Glutamatergic neuron (in vitro differentiated cells): ENCODE data around the gene HLA-E. TPM values are rescaled to one million over a fixed set of nuclear protein-coding genes. Genes with fewer than 3 reads are reported as not detected.

Experiments
- DNase-seq: peaks from one replicate; pipeline ENCODE4 v3.0.0; 2022
- H3K27ac Mint-ChIP-seq: one replicate; pipeline ENCODE4 v1.8.0; 2020; ENCODE audit warnings: mild to moderate bottlenecking, mixed read lengths, inconsistent platforms; ENCODE audit not compliant: unreplicated experiment
- H3K27me3 Mint-ChIP-seq: one replicate; pipeline ENCODE4 v1.8.0; 2020; ENCODE audit warnings: mild to moderate bottlenecking, moderate library complexity, mixed read lengths, inconsistent platforms; ENCODE audit not compliant: unreplicated experiment
- H3K36me3 Mint-ChIP-seq: one replicate; pipeline ENCODE4 v1.8.0; 2020; ENCODE audit warnings: mild to moderate bottlenecking, mixed read lengths, inconsistent platforms; ENCODE audit not compliant: unreplicated experiment
- H3K4me1 Mint-ChIP-seq: one replicate; pipeline ENCODE4 v1.8.0; 2020; ENCODE audit warnings: mild to moderate bottlenecking, low read depth, mixed read lengths, inconsistent platforms; ENCODE audit not compliant: unreplicated experiment
- H3K4me3 Mint-ChIP-seq: one replicate; pipeline ENCODE4 v1.8.0; 2020; ENCODE audit warnings: mild to moderate bottlenecking, mixed read lengths, inconsistent platforms; ENCODE audit not compliant: unreplicated experiment
- H3K9me3 Mint-ChIP-seq: one replicate; pipeline ENCODE4 v1.8.0; 2020; ENCODE audit warnings: mild to moderate bottlenecking, moderate library complexity, mixed read lengths, inconsistent platforms; ENCODE audit not compliant: unreplicated experiment
- CTCF ChIP-seq: fragments of 200-600 bp; sonication (generic); IDR thresholded peaks from one replicate; pipeline ENCODE4 v1.5.0; 2021; ENCODE audit not compliant: partially characterized antibody, unreplicated experiment
- total RNA-seq: library from RNA; stranded (reverse); fragmentation: NEBNext Ultra II Directional; extraction: Animal tissue kit (Norgen Biotek cat#: 25700); gene quantifications from one replicate; pipeline ENCODE4 v1.2.1, GENCODE V29; 2021; ENCODE audit not compliant: unreplicated experiment

HLA-E gene
- total RNA-seq, 1 donor from 2014 or later: 18.1 TPM

GRCh38 chr6:30537931-30538330, 48.6 kb downstream of the HLA-E start:
- TF ChIP-seq CTCF: no peak
- no peaks in the 10 kb centered on the region for H3K9me3 Mint-ChIP-seq
- H3K4me1 Mint-ChIP-seq: peaks cover 12% of the 10 kb centered on the region
- no peak for DNase-seq
- H3K36me3 Mint-ChIP-seq: no peaks in the 10 kb centered on the region
- H3K27me3 Mint-ChIP-seq: peaks cover 4% of the 10 kb centered on the region
- no peak overlapping the region for H3K27ac Mint-ChIP-seq
- no peak overlapping the region for H3K4me3 Mint-ChIP-seq

- Mint-ChIP-seq H3K36me3 (no peaks in the 10 kb centered on the region), H3K27ac (no peak overlapping the region), H3K27me3 (peaks cover 3% of the 10 kb centered on the region), H3K9me3 (no peaks in the 10 kb centered on the region), H3K4me1 (peaks cover 20% of the 10 kb centered on the region), H3K4me3 (peak overlapping the region; percentile 77)
- peak; percentile 81 for DNase-seq
- TF ChIP-seq CTCF: peak; percentile 98
These were observed 52.5 kb downstream of the HLA-E start for GRCh38 chr6:30541515-30542403.

- Mint-ChIP-seq H3K4me3 (peak overlapping the region; percentile 77), H3K27ac (peak overlapping the region; percentile 56), H3K4me1 (peaks cover 20% of the 10 kb centered on the region), H3K36me3 (no peaks in the 10 kb centered on the region), H3K27me3 (peaks cover 3% of the 10 kb centered on the region), H3K9me3 (no peaks in the 10 kb centered on the region)
- no peak for DNase-seq
- TF ChIP-seq CTCF: no peak
These were observed 53.1 kb downstream of the HLA-E start for GRCh38 chr6:30542404-30542725.

GRCh38 chr6:30542915-30543314, 53.6 kb downstream of the HLA-E start:
- Mint-ChIP-seq H3K36me3 (no peaks in the 10 kb centered on the region), H3K4me1 (peaks cover 20% of the 10 kb centered on the region), H3K9me3 (no peaks in the 10 kb centered on the region), H3K27ac (peak overlapping the region; percentile 56), H3K4me3 (peak overlapping the region; percentile 77), H3K27me3 (peaks cover 3% of the 10 kb centered on the region)
- TF ChIP-seq CTCF: no peak
- no peak for DNase-seq

Other genes starting within 250 kb of the HLA-E start
- 14.0 TPM for gene TRIM39, start 162.6 kb upstream of the HLA-E start, total RNA-seq
- 36.7 TPM for gene RPP21, start 144.4 kb upstream of the HLA-E start, total RNA-seq
- 42.1 TPM for gene GNL1, start 67.0 kb downstream of the HLA-E start, total RNA-seq
- 34.7 TPM for gene PRR3, start 67.8 kb downstream of the HLA-E start, total RNA-seq
- gene ABCF1, start 81.9 kb downstream of the HLA-E start, total RNA-seq: 62.7 TPM
- 99.7 TPM for gene PPP1R10, start 127.7 kb downstream of the HLA-E start, total RNA-seq
- gene MRPS18B, start 128.3 kb downstream of the HLA-E start, total RNA-seq: 40.0 TPM
- 131 TPM for gene ATAT1, start 137.4 kb downstream of the HLA-E start, total RNA-seq
- 13.7 TPM for gene C6orf136, start 157.6 kb downstream of the HLA-E start, total RNA-seq
- 26.9 TPM for gene DHX16, start 183.5 kb downstream of the HLA-E start, total RNA-seq
- 175 TPM for gene PPP1R18, start 197.1 kb downstream of the HLA-E start, total RNA-seq
- 52.2 TPM for gene NRM, start 201.5 kb downstream of the HLA-E start, total RNA-seq
- 50.4 TPM for gene MDC1, start 227.8 kb downstream of the HLA-E start, total RNA-seq
- gene TUBB, start 230.8 kb downstream of the HLA-E start, total RNA-seq: 2,264 TPM